NCI-H526 treated with DMSO at 0.1 percent for 48 hours (cell line): Measurements from ENCODE around the gene MAMDC4.
"Not testable (repeated sequence)": the region's sequence is repeated elsewhere in the genome, so short reads cannot be mapped to it uniquely, and the experiment has no call there.

Experiments used
- DNase-seq: peaks from one replicate; lab custom pipeline; 2025; lab: John Stamatoyannopoulos, UW

The MAMDC4 gene

DNA sequence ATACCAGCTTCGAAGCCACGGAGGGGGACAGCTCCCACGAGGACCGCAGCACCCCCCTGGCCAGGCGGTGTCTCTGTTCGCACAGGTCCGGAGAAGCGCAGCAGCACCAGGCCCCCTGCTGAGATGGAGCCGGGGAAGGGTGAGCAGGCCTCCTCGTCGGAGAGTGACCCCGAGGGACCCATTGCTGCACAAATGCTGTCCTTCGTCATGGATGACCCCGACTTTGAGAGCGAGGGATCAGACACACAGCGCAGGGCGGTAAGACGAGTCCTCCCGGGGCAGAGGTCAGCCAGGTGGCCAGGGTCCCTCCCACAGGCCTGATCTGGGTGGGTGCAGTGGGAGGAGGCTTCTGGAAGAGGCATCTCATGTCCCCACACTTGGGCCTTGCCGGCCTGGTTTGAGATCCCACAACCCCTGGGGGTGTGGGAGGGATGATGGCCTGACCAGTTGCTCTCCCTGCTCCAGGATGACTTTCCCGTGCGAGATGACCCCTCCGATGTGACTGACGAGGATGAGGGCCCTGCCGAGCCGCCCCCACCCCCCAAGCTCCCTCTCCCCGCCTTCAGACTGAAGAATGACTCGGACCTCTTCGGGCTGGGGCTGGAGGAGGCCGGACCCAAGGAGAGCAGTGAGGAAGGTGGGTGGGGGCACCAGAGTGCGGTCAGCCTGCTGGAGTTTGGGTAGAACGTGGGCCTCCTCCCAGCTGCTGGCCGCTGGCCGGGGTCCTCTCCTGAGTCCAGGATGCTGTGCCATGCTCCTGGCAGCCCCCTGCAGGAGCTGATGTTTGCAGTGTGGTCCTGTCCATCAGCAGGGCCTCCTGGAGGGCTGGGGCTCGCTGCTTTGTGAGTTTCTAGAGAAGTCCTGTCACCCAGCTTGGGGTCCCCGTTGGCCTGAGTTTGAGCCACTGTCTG, 12.7 kb upstream of the MAMDC4 start:
- no peak for DNase-seq

DNA sequence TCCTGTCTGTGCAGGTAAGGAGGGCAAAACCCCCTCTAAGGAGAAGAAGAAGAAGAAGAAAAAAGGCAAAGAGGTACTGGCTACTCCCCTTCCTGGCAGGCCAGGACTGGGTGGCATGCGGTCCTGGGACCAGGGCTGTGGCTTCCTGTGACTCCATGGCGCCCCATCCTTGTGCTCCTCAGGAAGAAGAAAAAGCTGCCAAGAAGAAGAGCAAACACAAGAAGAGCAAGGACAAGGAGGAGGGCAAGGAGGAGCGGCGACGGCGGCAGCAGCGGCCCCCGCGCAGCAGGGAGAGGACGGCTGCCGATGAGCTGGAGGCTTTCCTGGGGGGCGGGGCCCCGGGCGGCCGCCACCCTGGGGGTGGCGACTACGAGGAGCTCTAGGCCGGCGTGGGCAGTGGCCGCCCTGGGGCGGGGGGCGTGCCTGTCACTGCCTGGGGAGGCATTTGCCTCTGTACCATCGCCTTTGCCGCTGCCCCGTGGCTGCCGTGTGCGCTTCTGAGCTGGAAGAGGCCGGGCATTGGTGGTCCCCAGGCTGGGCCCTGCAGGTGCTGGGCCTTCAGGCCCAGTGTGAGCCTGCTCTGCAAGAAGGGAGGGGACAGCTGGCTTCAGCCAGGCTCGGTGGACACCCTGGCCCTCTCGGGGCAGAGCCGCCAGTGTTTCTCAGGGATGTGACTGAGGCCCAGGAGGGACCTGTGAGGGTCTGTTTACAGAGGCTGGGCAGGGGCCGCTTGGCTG, 11.8 kb upstream of the MAMDC4 start:
- DNase-seq, result no peak

DNA sequence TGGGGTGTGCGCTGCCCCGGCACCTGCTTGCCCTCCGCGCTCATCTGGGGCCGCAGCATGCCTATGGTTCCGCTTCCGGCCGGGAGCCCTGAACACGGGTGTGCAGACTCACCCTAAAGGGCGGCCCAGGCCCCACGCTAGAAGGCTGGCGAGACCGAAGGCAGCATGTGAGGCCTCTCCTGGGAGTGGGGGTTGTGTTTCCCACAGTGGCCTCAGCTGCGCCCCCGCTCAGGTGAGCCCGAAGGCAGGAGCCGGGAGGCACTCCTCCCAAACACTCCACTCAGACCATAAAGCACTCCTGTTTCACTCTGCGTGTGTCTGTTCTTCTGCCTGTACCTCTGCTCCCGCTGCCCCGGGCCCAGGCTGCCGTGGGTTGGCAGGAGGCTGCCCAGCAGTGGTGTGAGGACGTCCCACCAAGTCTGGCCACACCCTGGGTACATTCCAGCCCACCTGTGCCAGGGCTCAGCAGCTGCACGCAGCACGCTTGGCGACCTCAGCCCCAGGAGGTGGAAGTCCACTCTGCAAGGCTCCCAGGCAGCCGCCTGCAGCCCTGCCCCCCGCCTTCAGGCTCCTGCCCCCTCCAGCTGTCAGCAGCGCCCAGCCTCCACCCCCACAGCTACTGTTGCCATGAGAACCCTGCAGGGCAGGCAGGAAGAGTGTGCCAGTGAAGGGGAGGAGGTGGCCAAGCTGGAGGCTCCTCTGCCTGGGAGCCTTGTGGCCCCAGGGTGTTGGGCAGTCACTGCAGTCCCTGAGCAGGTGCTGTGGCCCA, 11.1 kb upstream of the MAMDC4 start:
- peak; percentile 29 for DNase-seq

DNA sequence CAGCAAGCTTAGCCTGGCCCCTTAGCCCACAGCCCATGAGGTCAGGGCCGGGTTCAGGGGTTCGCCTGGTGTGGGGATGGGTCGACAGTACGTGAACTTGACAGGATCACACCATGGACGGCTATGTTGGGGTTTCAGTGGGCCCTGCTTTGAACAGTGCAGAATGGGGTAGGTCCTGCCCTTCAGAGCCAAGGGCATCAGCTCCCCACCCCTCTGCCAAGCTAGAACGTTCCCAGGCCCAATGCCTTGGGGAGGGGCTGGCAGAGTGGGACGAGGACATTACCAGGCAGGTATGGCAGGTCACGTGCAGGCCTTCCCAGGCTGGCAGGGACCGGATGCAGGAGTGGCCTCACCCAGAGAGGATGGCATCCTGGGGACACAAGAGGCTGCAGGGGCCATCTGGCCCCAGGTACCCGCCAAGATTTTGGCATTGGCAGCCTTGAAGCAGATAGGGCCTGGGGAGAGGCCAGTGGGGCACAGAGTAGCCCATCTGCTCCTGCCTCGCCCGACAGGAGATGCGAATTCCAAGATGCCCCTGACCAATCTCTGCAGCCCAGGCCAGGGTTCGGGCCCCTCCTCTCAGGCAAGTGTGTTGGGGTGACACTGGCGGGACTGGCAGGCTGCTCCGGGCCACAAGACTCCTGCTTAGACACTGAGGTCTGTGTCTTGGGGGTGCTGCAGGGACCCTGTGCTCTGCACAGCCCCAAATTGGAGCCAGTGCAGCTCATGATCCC, 10.3 kb upstream of the MAMDC4 start:
- not testable (repeated sequence) for DNase-seq

DNA sequence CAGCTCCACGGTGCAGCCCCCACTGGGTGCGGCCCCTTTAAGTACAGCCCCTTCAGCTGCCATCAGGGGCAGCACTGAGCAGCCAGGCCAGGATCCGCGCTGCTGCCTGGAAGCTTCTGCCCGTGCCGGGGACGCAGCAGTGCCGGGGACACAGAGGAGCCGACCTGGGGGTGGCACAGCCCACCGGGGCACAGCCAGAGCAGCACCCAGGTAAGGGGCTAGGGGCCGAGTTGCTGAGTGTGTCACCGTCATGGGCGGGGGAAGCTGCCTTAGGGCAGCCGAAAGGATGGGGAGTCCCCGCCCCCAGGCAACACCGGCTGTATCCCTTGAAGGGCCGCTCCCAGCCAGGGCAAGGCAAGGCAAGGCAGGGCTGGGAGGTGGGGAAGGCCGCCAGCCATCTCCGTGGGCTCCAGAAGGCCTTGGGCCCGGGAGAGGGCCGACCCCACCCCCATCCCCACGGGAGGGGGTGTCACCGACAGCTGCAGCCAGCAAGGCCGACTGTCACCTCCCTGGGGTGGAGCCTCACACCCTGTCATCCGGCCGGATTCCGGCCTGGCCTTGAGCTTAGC, 9.7 kb upstream of the MAMDC4 start, which contains the start of gene AJM1:
TSS of gene AJM1 (plus strand) at position 99 of the 569 bp plus-strand sequence. CDS start 1,937 bp downstream, outside the sequence.
- DNase-seq, result peak; percentile 9

DNA sequence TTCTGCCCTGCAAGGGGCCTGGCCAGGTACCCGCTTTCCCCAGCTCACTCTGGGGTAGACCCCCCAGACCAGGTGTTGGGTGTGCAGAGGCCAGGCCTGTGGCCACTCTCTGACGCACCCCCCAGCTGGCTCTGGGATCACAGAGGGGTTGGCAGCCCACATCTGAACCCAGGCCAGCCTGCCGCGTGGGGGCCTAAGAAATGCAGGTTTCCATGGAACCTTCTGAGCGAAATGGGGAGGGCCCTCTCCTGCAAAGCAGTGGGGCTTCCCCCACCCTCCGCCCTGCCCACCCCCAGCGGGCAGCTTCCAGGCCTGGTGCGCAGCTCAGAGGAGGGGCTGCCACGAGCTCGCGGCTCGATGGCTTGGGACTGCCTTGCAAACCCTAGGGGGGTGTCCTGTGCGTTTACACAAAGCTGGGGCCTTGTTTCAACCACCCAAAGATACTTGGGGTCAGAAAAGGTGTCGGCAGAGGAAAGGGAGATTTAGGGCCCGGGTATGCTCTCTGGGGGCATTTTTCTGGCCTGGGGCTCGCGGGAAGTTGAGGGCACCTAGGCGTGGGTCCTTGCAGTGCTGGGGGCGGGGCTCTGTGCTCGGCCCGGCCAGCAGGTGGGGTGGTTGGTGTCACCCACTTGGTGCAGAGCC, 8.9 kb upstream of the MAMDC4 start:
- DNase-seq, result not testable (repeated sequence)

DNA sequence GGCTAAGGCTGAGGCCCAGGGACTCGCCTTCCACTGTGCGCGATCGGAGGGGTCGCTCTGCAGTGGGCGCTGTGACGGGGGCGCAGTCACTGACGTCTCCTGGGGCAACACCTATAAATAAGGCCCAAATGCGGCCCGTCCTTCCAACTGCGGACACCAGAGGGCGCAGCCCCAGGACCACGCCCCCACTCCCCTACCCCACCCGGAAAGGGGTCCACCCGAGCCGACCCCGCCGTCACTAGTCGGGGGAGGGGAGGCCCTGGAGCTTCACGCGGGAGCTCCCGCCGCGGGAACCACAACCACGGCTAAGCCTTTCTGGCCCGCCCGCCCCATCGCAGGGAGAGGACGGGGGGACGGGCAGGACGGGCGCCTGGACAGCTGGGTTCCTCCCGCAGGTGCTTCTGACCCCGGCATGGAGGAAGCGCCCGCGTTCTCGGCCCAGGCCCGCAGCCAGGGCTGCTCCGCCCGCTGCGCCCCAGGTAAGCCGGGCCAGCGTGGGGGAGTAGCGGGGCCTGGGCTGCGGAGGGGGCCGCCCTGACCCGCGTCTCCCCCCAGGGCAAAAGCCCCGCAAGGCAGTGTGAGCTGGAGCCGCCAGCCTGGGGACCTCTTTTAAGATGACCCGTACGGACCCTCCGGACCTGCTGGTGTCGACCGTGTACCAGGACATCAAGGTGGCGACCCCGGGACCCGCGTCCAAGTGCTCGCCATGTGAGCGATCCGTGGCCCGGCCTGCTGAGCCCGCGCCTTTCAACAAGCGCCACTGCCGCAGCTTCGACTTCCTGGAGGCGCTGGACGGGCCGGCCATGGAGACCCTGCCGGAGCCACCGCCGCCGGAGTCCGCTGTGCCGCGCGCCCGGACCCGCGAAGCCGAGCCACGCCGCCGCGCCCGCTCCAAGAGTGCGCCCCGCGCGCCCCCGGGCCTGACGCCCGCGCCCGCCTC, 8.1 kb upstream of the MAMDC4 start:
- DNase-seq, result not testable (repeated sequence)

DNA sequence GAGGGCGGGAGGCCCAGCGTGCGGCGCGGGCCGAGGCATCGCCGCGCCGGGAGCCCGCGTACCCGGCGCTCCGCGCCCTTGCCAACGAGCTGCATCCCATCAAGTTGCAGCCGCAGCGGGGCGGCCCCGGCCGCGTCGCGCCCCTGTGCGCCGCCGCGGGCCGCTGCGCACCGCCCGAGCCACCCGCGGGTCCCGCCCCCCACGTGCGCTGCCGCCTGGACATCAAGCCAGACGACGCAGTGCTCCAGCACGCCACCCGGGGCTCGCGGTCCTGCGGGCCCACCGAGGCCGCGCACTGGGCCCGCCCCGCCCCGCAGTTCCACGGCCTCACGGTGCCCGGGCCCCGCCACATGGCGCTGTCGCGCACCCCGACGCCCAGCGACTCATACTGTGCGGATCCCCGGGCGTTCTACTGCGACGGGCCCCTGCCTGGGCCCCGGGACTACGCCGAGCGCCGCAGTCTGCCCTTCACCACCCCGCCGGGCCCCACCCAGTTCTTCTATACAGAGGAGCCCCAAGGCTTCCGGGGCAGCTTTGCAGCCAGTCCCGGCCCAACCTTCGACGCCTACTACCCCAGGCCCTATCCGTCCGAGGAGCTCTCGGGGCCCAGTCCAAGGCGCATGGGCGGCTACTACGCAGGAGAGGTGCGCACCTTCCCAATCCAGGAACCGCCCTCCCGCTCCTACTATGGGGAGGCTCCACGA, 7.2 kb upstream of the MAMDC4 start:
- no peak for DNase-seq

DNA sequence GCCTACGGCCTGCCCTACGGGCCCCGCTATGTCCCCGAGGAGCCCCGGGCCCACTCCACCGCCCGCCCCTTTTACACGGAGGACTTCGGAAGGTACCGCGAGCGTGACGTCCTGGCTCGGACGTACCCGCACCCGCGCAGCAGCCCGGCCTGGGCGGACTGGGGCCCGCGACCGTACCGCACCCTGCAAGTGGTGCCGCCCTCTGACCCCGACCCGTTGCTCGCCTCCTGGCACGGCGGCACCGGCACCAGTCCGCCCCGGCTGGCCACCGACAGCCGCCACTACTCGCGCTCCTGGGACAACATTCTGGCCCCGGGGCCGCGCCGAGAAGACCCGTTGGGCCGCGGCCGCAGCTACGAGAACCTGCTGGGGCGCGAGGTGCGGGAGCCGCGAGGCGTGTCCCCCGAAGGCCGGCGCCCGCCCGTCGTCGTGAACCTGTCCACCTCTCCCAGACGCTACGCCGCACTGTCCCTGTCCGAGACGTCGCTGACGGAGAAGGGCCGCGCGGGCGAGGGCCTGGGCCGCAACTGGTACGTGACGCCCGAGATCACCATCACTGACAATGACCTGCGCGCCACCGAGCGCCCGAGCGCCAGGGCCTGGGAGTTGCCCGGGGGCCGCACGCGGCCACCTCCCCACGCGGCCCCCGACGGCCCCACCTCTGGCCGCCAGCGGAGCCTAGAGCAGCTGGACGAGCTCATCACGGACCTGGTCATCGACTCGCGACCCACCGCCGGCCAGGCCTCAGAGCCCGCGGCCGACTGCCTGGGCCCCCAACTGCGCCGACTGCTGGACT, 6.5 kb upstream of the MAMDC4 start:
- no peak for DNase-seq

DNA sequence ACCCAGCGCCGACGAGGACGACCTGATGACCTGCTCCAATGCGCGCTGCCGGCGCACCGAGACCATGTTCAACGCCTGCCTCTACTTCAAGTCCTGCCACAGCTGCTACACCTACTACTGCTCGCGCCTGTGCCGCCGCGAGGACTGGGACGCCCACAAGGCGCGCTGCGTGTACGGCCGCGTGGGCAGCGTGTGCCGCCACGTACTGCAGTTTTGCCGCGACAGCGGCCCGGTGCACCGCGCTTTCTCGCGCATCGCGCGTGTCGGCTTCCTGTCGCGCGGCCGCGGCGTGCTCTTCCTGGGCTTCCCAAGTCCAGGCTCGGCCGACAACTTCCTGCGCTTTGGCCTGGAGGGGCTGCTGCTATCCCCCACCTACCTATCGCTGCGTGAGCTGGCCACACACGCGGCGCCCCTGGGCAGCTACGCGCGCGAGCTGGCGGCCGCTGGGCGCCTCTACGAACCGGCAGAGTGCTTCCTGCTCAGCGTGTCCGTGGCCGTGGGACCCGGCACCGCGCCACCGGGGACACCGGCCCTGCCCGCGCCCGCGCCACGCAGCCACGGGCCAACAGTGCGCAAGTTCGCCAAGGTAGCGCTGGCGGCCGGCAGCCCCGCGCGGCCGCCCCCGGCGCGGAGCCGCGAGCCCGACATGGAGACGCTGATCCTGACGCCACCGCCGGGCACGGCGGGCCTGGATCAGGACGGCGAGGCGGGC, 5.6 kb upstream of the MAMDC4 start:
- DNase-seq, result no peak

DNA sequence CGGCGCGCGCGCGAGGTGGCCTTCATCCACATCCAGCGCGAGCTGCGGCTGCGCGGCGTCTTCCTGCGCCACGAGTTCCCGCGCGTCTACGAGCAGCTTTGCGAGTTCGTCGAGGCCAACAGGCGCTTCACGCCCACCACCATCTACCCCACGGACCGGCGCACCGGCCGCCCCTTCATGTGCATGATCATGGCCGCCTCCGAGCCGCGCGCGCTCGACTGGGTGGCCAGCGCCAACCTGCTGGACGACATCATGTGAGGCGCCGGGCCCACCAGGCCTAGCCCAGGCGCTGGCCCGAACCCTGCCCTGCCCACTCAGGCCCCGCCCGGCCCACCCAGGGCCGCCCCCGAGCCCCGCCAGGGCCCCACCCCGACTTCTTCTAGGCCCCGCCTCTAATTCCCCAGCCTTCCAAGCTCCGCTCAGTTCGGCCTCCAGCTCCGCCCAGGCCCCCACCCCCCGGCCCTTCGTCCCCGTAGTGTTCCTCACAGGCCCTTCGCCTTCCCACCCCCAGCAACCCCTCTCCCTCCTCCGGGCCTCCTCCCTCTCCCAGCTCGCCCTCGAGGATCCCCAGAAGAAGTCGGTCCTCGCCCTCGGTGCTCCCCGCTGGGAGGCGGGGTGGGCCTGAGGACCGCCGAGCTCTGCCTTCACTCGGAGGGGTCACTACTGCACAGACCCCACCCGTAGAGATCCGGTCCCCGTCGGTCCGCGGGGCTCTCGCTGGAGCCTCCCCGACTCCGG, 4.9 kb upstream of the MAMDC4 start:
- DNase-seq, result no peak

DNA sequence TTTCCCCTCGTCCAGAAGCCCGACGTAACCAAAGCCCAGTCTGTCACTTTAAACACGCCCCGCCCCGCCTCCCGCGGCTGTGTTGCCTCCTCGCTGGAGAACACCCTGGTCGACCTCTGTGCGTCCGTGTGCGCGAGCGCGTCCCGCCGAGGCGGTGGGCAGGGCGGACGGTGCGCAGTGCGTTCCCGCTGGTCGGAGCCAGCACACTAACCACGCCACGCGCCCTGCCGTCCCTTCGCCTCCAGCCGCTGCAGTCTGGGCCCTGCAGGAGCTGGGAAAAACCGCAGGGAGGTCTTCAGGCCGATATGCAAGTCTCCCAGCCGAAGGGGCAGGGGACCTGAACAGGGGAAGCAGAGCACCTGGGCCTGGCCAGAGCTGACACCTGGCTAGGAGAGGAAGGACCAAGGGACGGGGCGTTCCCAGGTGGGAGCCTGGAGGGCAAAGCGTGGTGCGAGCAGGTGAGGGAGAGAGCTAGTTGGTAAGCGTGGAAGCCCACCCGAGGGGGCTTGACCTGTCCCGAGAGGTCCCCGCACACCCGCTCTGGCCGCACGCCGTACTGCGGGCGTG, 4.2 kb upstream of the MAMDC4 start:
- peak; percentile 14 for DNase-seq

DNA sequence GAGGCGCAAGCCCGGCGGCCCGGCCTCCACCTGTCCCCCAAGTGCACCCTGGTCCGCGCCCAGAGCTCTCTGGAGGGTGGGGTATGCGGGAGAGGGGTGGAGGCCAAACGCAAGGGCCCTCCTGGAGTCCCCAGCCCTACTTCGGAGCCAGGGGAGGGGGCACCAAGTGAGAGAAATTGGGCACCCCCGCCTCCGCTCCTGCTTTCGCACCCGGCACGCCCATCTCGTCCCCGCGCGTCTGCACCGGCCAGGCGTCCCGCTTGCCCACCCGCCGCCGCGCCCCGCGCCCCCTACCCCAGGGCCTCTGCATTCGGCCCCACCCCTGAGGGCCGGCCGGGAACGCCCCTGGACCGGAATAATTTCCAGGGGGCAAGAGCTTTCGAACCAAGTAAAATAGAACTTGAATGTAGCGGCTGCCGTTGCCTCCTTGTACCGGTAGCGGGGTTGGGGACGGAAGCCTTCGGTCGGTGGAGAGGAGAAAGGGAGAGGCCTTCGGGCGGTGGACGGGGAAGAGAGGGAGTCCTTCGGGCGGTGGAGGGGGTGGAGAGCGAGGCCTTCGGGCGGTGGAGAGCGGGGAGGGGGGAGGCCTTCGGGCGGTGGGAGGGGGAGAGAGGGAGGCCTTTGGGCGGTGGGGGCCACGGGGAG, 3.6 kb upstream of the MAMDC4 start:
- no peak for DNase-seq

DNA sequence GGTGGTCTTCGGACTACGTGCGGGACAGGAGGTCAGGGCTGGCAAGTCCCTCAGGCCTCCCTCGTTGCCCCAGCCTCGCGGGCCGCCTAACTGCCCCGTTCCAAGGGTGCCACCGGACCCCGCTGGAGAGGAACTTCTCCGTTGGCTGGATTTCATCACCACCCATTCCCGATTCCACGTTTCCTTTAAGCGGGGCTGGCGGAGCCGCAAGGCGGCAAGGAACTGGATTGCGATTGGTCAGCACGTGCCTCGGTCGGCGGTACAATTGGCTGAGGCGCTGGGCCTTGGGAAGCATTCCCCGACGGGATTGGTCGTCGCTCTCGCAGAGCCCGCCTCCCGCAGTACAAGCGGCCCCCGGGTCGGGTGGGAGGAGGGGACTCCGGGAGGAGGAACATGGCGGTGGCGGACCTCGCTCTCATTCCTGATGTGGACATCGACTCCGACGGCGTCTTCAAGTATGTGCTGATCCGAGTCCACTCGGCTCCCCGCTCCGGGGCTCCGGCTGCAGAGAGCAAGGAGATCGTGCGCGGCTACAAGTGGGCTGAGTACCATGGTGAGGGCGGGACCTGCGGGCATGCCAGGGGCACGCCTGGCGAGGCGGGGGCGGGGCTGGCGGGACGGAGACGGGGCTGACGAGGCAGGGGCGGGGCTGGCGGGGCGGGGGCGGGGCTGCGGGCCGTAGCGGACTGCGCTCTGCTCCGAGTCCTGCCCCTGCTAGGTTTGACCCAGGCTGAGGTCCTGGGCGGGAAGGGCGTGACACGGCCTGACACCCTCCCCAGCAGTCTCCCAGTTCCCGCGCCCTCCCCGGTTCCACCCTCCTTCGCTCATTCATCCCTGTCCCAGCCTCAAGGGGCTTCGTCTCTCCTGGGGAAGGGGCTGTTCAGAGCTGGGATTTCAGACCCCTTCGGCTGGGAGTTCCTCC, 2.8 kb upstream of the MAMDC4 start, which contains the start of gene PHPT1:
TSS of gene PHPT1 (plus strand) at position 372 of the 922 bp plus-strand sequence. CDS start at position 394, 22 bp downstream.
- DNase-seq, result peak; percentile 92
